A673 (cell line): ENCODE results near the gene C3orf52. TPM values are rescaled to one million over a fixed set of nuclear protein-coding genes. Genes with fewer than 3 reads are reported as not detected.

Experiments
- BruUV-seq: library from RNA; stranded (reverse); fragments of 400-500 nt; replicated peaks from 2 replicates; lab custom pipeline; 2021; lab: Mats Ljungman, UMichigan
- CTCF ChIA-PET: fragments of 300-600 bp; sonication (Branson Sonifier 250); formaldehyde crosslinking; loops from one replicate; lab custom pipeline; 2022; ENCODE audit warnings: antibody characterized with exemption; lab: Charles Lee
- POLR2A ChIA-PET: fragments of 300-600 bp; sonication (Branson Sonifier 250); formaldehyde crosslinking; loops from one replicate; lab custom pipeline; 2022; ENCODE audit warnings: antibody characterized with exemption; ENCODE audit not compliant: low non-redundant PET; lab: Charles Lee
- DNase-seq: peaks from one replicate; pipeline ENCODE4 v3.0.0-alpha.2; 2015; ENCODE audit warnings: low spot score
- H3K27ac ChIP-seq: fragments of 200-600 bp; sonication (generic); 2 replicates; pipeline ENCODE4 v1.5.1; 2016; ENCODE audit warnings: mixed run types, low read depth, mild to moderate bottlenecking, mixed read lengths, antibody characterized with exemption, low read length; ENCODE audit not compliant: poor library complexity, severe bottlenecking
- H3K27me3 ChIP-seq: fragments of 200-600 bp; sonication (generic); replicated peaks from 2 replicates; pipeline ENCODE4 v1.6.1; 2017; ENCODE audit warnings: mixed run types, low read depth, mild to moderate bottlenecking, mixed read lengths, antibody characterized with exemption, low read length; ENCODE audit not compliant: insufficient read depth, poor library complexity
- H3K36me3 ChIP-seq: fragments of 200-600 bp; sonication (generic); 2 replicates; pipeline ENCODE4 v1.6.1; 2016; ENCODE audit warnings: mixed run types, mild to moderate bottlenecking, mixed read lengths, antibody characterized with exemption, low read length; ENCODE audit not compliant: insufficient read depth, poor library complexity, severe bottlenecking
- H3K4me1 ChIP-seq: fragments of 200-600 bp; sonication (generic); 2 replicates; pipeline ENCODE4 v1.6.1; 2017; ENCODE audit warnings: mixed run types, mild to moderate bottlenecking, mixed read lengths, antibody characterized with exemption, low read length; ENCODE audit not compliant: insufficient read depth, poor library complexity, severe bottlenecking
- H3K4me3 ChIP-seq: fragments of 200-600 bp; sonication (generic); 2 replicates; pipeline ENCODE4 v1.5.1; 2016; ENCODE audit warnings: low read depth, mixed run types, mild to moderate bottlenecking, mixed read lengths, low read length; ENCODE audit not compliant: poor library complexity, severe bottlenecking
- H3K9me3 ChIP-seq: fragments of 200-600 bp; sonication (generic); 2 replicates; pipeline ENCODE4 v1.6.1; 2016; ENCODE audit warnings: mixed run types, low read depth, mild to moderate bottlenecking, mixed read lengths, antibody characterized with exemption, low read length; ENCODE audit not compliant: poor library complexity, severe bottlenecking
- EZH2 ChIP-seq: fragments of 200-600 bp; sonication (generic); IDR thresholded peaks from 2 replicates; pipeline ENCODE4 v1.6.1; 2017; ENCODE audit warnings: borderline replicate concordance, low read depth, mild to moderate bottlenecking, mixed read lengths, antibody characterized with exemption, low read length; ENCODE audit not compliant: poor library complexity, severe bottlenecking
- intact Hi-C: fragments of 100-400 bp; cut with micrococcal nuclease; formaldehyde crosslinking; loops from one replicate; pipeline ENCODE4 v1.10.0; 2022; ENCODE audit not compliant: unreplicated experiment
- total RNA-seq: library from RNA; stranded (reverse); gene quantifications from 2 replicates; pipeline ENCODE4 v1.2.3, GENCODE V29; 2021
- TF ChIP-seq, protein P1 (sequence below): fragments of 300-800, 200-600 bp; sonication (generic); conservative IDR thresholded peaks from 2 replicates; pipeline ENCODE4 v1.5.1; 2017; ENCODE audit warnings: low read depth, mild to moderate bottlenecking, antibody characterized with exemption, low read length, moderate library complexity, mixed read lengths

C3orf52 gene
- total RNA-seq, 1 experiment from 2014 or later, result 0.73 TPM

DNA sequence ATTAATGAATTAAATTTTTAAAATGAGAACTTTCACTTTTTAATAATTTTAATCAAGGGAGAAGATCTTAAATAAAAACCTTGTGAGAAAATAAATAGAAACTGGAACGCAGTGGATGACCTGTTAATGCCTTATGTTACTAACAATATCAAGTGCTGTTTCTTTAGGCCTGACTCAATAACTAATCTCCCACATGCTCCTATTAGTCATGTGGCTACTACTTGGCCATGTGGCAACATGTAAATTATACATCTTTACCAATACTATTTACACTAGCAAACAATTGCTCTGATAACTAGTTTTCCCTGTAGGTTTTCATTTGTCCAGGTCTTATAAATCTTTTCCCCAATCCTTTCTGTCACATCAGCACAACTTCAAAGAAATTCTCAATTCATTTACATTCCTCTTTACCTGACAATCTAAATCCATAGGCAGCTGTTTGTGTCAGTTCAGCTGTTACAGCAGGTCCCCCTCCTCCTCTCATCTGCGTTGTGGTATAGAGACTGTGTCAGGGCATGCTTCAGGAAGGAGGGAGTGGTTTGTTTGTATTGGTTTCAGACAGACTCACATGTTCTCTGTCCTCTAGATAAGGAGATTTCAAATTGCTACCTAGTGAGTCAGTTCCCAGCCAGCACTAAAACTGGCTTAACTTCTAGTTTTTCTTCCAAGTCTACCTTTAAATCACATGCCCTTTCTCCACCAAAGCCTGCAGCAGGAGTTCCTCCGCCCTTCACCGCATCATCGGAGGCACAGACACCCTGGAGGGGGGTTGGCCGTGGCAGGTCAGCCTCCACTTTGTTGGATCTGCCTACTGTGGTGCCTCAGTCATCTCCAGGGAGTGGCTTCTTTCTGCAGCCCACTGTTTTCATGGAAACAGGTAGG lies 11.3 kb upstream of the C3orf52 start:
- Histone ChIP-seq H3K27ac (no peak overlapping the region), H3K36me3 (no peaks in the 10 kb centered on the region), H3K4me3 (no peak overlapping the region), H3K4me1 (no peaks in the 10 kb centered on the region), H3K9me3 (no peaks in the 10 kb centered on the region), H3K27me3 (no peaks in the 10 kb centered on the region)
- intact Hi-C loops, result no loop called here
- DNase-seq, result no peak
- BruUV-seq, result no TSS peak
- CTCF ChIA-PET, result no interaction called here
- TF ChIP-seq EZH2, result no peak
- TF ChIP-seq, protein P1, sequence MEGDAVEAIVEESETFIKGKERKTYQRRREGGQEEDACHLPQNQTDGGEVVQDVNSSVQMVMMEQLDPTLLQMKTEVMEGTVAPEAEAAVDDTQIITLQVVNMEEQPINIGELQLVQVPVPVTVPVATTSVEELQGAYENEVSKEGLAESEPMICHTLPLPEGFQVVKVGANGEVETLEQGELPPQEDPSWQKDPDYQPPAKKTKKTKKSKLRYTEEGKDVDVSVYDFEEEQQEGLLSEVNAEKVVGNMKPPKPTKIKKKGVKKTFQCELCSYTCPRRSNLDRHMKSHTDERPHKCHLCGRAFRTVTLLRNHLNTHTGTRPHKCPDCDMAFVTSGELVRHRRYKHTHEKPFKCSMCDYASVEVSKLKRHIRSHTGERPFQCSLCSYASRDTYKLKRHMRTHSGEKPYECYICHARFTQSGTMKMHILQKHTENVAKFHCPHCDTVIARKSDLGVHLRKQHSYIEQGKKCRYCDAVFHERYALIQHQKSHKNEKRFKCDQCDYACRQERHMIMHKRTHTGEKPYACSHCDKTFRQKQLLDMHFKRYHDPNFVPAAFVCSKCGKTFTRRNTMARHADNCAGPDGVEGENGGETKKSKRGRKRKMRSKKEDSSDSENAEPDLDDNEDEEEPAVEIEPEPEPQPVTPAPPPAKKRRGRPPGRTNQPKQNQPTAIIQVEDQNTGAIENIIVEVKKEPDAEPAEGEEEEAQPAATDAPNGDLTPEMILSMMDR, result no peak
- POLR2A ChIA-PET, result no interaction called here

DNA sequence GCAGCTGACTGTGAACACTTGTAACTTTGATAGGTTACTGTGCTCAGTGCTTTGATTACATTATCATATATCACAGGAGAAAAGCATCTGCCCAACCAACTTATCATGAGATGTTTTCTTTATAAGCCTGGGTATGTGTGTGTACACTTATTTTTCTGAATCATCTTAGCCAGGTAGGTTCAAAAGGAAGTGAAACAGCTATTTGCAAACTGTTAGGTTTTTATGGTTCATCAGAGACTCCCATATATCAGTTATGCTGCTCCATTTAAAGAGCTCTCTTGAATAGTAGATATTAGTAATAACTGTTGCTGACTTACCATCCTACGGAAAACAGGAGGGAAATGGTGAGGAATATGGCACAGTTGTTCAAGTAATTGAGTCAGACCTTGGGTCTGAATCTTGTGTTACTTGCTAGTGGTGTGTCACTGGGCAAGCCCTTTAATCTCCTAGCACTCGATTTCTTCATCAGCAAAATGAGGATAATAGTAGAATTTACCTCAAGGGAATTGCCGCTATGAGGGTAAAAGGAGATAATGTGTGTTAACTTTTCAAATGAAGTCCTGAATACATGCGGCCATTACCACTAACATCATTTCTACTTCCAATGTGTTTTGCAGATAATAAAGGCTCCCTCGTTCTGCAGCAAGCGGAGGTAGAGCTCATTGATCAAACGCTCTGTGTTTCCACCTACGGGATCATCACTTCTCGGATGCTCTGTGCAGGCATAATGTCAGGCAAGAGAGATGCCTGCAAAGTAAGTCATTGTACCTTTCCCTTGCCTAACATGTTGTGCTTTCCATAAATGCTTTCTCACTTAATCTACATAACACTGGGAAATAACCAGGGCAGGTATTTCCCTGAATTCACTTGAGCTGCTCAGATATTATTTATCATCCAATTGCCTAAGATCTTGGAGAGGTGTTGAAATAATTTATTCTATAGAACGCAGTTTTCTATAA lies 7.8 kb upstream of the C3orf52 start:
- POLR2A ChIA-PET, result no interaction called here
- Histone ChIP-seq H3K27me3 (no peaks in the 10 kb centered on the region), H3K4me3 (no peak overlapping the region), H3K27ac (no peak overlapping the region), H3K9me3 (no peaks in the 10 kb centered on the region), H3K4me1 (no peaks in the 10 kb centered on the region), H3K36me3 (no peaks in the 10 kb centered on the region)
- no TSS peak for BruUV-seq
- intact Hi-C loops, result no loop called here
- no peak for DNase-seq
- TF ChIP-seq EZH2, result no peak
- TF ChIP-seq, protein P1, result no peak
- CTCF ChIA-PET, result no interaction called here

- H3K27ac ChIP-seq, result no peak overlapping the region
- no peak overlapping the region for H3K4me3 ChIP-seq
- no peaks in the 10 kb centered on the region for H3K36me3 ChIP-seq
- POLR2A ChIA-PET, result no interaction called here
- BruUV-seq, result no TSS peak
- intact Hi-C loops, result no loop called here
- TF ChIP-seq EZH2, result no peak
- TF ChIP-seq, protein P1, result no peak
- H3K9me3 ChIP-seq, result no peaks in the 10 kb centered on the region
- no peak for DNase-seq
- no peaks in the 10 kb centered on the region for H3K4me1 ChIP-seq
- H3K27me3 ChIP-seq, result no peaks in the 10 kb centered on the region
- CTCF ChIA-PET, result no interaction called here
Measured at GRCh38 chr3:112083239-112083638, 3.0 kb upstream of the C3orf52 start.
